ENCODE results near the gene PLA2G10. TPM values are rescaled to one million over a fixed set of nuclear protein-coding genes. Genes with fewer than 3 reads are reported as not detected.
A peak's percentile ranks its signal among the peaks of the same experiment; 100 is the strongest.

PLA2G10 gene
- total RNA-seq, 1 donor from 2014 or later: not detected

DNA sequence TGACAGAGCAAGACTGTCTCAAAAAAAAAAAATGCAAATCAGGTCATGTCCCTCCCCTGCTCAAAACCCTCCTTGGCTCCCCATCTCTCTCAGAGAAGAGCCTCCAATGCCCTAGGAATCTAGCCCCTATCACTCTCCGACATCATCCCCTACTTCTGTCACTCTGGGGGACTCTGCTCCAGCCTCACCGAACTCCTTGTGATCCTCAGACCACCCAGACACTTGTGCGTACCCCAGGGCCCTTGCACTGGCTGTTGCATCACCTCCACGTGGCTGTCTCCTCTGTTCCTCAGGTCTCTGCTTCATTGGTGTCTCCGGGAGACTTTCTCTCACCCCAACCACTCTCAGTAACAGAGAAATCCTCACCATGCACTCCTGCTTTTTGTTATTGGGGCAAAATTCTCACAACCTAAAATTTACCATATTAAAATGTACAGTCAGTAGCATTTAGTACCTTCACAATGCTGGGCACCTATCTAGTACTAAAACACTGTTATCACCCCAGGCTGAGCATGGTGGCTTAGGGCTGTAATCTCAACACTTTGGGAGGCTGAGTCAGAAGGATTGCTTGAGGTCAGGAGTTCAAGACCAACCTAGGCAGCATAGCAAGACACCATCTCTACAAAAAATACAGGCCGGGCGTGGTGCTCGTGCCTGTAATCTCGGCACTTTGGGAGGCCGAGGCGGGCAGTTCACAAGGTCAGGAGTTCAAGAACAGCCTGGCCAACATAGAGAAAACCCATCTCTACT is 15.2 kb downstream of the PLA2G10 start:
- Mint-ChIP-seq H3K27me3 (ENCODE audit: low read depth) (peaks cover 1% of the 10 kb centered on the region), H3K4me1 (ENCODE audit: low read depth) (peaks cover 3% of the 10 kb centered on the region), H3K9me3 (no peaks in the 10 kb centered on the region), H3K27ac (no peak overlapping the region), H3K4me3 (ENCODE audit: low read depth) (no peak overlapping the region), H3K36me3 (ENCODE audit: low read depth) (peaks cover 3% of the 10 kb centered on the region)
- DNase-seq (ENCODE audit: low spot score): no peak
- intact Hi-C loops (cut with micrococcal nuclease): no loop called here

DNA sequence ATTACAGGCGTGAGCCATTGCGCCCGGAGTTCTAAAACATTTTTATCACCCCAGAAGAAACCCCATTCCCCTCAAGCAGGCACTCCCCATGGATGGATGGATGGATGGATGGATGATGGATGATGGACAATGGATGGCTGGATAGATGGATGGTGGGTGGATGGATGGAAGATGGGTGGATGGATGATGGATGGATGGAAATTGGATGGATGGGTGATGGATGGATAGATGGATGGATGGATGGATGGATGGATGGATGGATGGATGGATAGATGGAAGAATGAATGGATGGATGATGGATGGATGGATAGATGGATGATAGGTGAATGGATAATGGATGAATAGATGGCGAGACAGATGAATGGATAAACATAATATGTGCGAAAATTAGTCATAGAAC is 16.5 kb downstream of the PLA2G10 start:
- H3K9me3 Mint-ChIP-seq: no peaks in the 10 kb centered on the region
- peaks cover 6% of the 10 kb centered on the region for H3K36me3 Mint-ChIP-seq (ENCODE audit: low read depth)
- intact Hi-C loops (cut with micrococcal nuclease): no loop called here
- H3K27ac Mint-ChIP-seq: no peak overlapping the region
- DNase-seq (ENCODE audit: low spot score): no peak
- H3K4me1 Mint-ChIP-seq (ENCODE audit: low read depth): peaks cover 4% of the 10 kb centered on the region
- H3K27me3 Mint-ChIP-seq (ENCODE audit: low read depth): peaks cover 1% of the 10 kb centered on the region
- no peak overlapping the region for H3K4me3 Mint-ChIP-seq (ENCODE audit: low read depth)

DNA sequence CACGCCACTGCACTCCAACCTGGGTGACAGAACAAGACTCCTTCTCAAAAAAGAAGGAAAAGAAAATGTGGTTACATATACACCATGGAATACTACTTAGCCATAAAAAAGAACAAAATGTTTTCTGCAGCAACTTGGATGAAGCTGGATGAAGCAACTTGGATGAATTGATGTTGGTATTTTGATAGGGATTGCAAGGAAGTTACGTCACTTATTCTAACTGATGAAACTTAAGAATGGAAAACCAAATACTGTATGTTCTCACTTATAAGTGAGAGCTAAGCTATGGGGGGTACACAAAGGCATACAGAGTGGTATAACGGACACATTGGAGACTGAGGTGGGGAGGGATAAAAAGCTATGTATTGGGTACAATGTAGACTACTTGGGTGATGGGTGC is 17.5 kb downstream of the PLA2G10 start:
- Mint-ChIP-seq H3K27ac (no peak overlapping the region), H3K36me3 (ENCODE audit: low read depth) (peaks cover 6% of the 10 kb centered on the region), H3K27me3 (ENCODE audit: low read depth) (peaks cover 1% of the 10 kb centered on the region), H3K9me3 (no peaks in the 10 kb centered on the region), H3K4me3 (ENCODE audit: low read depth) (no peak overlapping the region), H3K4me1 (ENCODE audit: low read depth) (peaks cover 7% of the 10 kb centered on the region)
- DNase-seq (ENCODE audit: low spot score): no peak
- intact Hi-C loops (cut with micrococcal nuclease): no loop called here

DNA sequence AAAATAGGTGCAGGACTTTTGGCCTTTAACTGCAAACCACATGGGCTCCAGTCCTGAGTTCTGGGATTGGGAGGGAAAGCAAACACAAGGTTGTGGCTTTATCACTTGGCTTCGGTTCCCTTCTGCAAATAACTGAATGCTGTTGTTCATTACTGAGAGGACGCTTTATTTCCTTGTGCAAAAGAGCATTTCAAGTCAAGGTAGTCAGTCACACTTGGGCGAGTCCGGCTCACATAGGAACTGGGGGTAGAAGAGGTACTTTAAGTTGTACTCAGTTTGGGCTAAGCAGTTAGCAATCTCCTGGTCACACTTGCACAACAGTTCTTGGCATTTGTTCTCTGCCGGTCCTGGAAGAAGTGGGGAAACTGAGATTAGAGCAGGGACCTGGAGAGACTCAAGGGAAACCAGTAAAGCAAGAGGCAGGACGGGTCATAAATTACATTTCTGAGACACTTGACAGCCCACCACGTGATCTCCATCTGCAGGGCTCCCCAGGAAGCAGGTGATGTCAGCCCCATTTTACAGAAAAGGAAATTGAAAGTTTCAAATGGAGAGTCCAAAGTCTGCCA is 21.6 kb downstream of the PLA2G10 start:
- Mint-ChIP-seq H3K36me3 (ENCODE audit: low read depth) (peaks cover 23% of the 10 kb centered on the region), H3K9me3 (no peaks in the 10 kb centered on the region), H3K4me1 (ENCODE audit: low read depth) (peaks cover 7% of the 10 kb centered on the region), H3K27ac (no peak overlapping the region), H3K4me3 (ENCODE audit: low read depth) (no peak overlapping the region), H3K27me3 (ENCODE audit: low read depth) (peaks cover 1% of the 10 kb centered on the region)
- DNase-seq (ENCODE audit: low spot score): no peak
- intact Hi-C loops (cut with micrococcal nuclease): no loop called here

DNA sequence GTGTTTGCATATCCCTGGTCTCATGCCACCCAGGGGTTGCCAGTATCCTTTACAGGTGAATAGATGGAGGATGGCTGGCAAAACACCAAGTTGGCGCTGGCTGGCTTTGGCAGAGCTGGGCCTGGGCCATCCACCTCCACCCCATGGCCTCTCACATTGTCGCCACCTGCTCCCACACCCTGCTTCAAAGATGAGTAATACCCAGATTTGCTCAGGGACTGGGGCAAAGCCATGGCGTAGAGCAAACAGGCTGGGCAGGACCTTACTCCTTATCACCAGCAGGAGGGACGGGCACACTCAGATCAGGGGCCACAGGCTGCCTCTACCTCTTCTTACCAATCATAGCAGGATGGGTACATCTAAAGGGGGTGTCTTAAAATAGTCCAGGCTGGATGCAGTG is 24.3 kb downstream of the PLA2G10 start:
- intact Hi-C loops (cut with micrococcal nuclease): no loop called here
- Mint-ChIP-seq H3K4me3 (ENCODE audit: low read depth) (no peak overlapping the region), H3K4me1 (ENCODE audit: low read depth) (peaks cover 4% of the 10 kb centered on the region), H3K36me3 (ENCODE audit: low read depth) (peaks cover 47% of the 10 kb centered on the region), H3K27me3 (ENCODE audit: low read depth) (no peaks in the 10 kb centered on the region), H3K27ac (no peak overlapping the region), H3K9me3 (no peaks in the 10 kb centered on the region)
- DNase-seq (ENCODE audit: low spot score): no peak

DNA sequence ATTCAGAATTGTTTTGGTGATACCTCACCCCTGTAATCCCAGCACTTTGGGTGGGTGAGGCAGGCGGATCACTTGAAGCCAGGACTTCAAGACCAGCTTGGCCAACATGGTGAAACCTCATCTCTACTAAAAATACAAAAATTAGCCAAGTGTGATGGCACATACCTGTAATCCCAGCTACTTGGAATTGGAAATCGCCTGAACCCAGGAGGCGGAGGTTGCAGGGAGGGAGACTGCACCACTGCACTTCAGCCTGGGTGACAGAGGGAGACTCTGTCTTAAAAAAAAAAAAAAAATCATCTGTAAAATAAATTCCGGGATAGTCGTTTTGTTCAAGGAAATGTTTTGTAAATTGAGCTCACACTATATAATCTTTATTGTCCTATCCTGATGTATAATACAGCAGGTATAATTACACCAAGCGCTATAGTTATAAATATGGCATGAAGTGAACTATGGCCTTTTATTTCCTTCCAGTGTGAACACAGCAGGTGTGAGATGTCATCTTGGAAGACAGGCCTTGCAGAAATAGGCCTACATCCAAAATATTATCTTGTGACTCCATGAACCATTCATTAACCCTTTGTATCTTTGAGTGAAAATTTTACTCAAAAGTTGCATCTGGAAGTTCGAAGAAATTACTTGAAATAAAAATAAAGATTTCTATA is 25.4 kb downstream of the PLA2G10 start:
- Mint-ChIP-seq H3K4me1 (ENCODE audit: low read depth) (peaks cover 4% of the 10 kb centered on the region), H3K36me3 (ENCODE audit: low read depth) (peaks cover 53% of the 10 kb centered on the region), H3K27me3 (ENCODE audit: low read depth) (no peaks in the 10 kb centered on the region), H3K4me3 (ENCODE audit: low read depth) (no peak overlapping the region), H3K9me3 (no peaks in the 10 kb centered on the region), H3K27ac (no peak overlapping the region)
- intact Hi-C loops (cut with micrococcal nuclease): no loop called here
- DNase-seq (ENCODE audit: low spot score): no peak

DNA sequence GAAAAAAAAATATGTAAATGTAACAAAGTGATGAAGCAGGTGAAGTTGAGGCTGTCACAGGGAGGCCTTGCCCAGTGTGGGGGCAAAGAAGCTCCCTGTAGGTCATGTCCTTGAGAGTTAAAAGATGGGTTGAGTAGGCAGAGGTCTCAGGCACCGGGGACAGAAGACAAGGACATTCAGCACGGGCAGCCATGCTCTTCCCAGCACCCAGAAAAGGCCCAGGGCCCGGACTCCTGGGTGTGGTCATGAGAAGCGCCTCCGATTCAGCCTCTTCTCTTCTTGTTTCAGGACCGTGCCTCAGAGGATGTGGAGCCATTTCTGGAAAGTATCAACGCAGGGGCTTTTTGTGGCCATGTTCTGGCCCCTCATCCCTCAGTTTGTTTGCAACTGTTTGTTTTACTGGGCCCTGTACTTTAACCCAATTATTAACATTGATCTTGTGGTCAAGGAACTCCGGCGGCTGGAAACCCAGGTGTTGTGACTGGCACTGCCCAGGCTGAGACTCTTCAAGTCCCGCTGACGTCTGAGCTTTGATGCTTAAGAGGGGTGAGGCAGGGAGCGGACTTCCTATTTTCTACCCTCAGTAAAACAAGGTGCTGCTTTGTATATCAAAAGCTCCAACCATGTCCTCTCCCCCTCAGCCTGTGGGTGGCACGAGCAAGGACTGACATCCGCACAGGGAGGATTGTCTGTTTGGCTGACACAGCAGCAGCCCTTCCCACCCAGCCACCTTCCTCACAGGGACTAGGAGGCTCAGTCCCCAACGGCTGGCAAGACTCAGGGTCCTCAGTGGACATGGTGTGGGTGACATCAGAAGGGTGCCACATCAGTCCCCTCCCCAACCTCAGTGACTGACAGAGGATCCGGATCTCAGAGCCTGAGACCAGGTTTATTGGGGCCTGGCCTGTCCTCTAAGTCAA is 26.5 kb downstream of the PLA2G10 start:
- H3K27me3 Mint-ChIP-seq (ENCODE audit: low read depth): no peaks in the 10 kb centered on the region
- H3K4me1 Mint-ChIP-seq (ENCODE audit: low read depth): peaks cover 3% of the 10 kb centered on the region
- H3K4me3 Mint-ChIP-seq (ENCODE audit: low read depth): no peak overlapping the region
- intact Hi-C loops (cut with micrococcal nuclease): no loop called here
- H3K36me3 Mint-ChIP-seq (ENCODE audit: low read depth): peaks cover 59% of the 10 kb centered on the region
- no peak for DNase-seq (ENCODE audit: low spot score)
- H3K27ac Mint-ChIP-seq: no peak overlapping the region
- no peaks in the 10 kb centered on the region for H3K9me3 Mint-ChIP-seq

DNA sequence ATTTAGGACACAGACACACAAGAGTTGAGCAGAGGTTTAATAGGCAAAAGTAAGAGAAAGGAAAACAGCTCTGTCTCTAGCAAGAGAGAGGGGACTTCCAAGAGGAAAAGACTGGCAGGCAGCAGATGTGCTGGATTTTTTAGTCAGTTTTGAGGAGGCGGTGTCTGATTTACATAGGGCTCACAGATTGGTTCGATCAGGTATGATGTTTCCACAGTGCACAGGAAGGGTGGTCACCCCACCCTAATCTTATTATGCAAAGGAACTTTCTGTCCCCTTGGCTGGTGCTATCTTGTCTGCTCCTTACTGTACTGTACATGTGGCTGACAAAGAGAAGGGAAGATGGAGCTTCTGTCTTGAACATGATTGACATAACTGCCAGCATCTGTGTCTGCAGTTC is 36.0 kb downstream of the PLA2G10 start:
- Mint-ChIP-seq H3K4me1 (ENCODE audit: low read depth) (peaks cover 7% of the 10 kb centered on the region), H3K9me3 (no peaks in the 10 kb centered on the region), H3K27ac (peak overlapping the region; percentile 61), H3K36me3 (ENCODE audit: low read depth) (peaks cover 56% of the 10 kb centered on the region), H3K27me3 (ENCODE audit: low read depth) (no peaks in the 10 kb centered on the region), H3K4me3 (ENCODE audit: low read depth) (no peak overlapping the region)
- no peak for DNase-seq (ENCODE audit: low spot score)
- intact Hi-C loops (cut with micrococcal nuclease): no loop called here

DNA sequence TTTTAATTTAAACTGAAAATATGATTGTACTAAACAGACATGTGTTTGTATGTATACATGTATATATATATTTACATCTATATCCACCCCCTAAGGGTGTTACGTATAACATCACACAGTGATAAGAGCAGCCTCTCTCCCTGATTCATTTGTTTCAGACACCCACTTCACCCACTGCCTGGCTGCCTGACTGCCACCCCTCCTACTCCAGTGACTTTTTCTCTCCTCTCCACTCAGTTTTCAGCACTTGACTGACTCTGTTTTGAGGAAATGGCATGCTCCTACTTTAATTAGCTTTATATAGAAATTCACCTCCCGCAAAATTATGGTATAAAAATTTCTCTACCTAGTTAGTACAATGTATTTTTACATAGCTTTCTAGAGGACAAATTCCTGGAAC is 41.4 kb downstream of the PLA2G10 start:
- no peak for DNase-seq (ENCODE audit: low spot score)
- intact Hi-C loops (cut with micrococcal nuclease): no loop called here
- H3K9me3 Mint-ChIP-seq: no peaks in the 10 kb centered on the region
- no peak overlapping the region for H3K27ac Mint-ChIP-seq
- no peaks in the 10 kb centered on the region for H3K27me3 Mint-ChIP-seq (ENCODE audit: low read depth)
- peaks cover 65% of the 10 kb centered on the region for H3K36me3 Mint-ChIP-seq (ENCODE audit: low read depth)
- no peak overlapping the region for H3K4me3 Mint-ChIP-seq (ENCODE audit: low read depth)
- H3K4me1 Mint-ChIP-seq (ENCODE audit: low read depth): peaks cover 7% of the 10 kb centered on the region

DNA sequence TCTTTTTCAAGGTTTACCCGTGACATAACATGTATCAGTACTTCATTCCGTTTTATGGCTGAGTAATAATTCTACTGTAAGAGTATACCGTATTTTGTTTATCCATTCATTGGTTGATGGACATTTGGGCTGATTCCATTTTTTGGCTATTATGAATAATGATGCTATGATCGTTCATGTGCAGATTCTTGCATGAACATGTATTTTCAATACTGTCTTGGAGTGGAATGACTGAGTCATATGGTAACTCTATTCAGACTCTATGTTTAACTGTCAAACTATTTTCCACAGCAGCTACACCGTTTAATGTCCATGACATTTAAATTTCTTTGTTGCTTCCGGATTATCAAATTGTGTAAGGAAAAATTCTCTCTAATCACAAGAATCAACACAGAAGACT is 43.5 kb downstream of the PLA2G10 start:
- H3K4me3 Mint-ChIP-seq (ENCODE audit: low read depth): no peak overlapping the region
- no peaks in the 10 kb centered on the region for H3K27me3 Mint-ChIP-seq (ENCODE audit: low read depth)
- peaks cover 7% of the 10 kb centered on the region for H3K4me1 Mint-ChIP-seq (ENCODE audit: low read depth)
- no peaks in the 10 kb centered on the region for H3K9me3 Mint-ChIP-seq
- no peak for DNase-seq (ENCODE audit: low spot score)
- H3K36me3 Mint-ChIP-seq (ENCODE audit: low read depth): peaks cover 66% of the 10 kb centered on the region
- intact Hi-C loops (cut with micrococcal nuclease): no loop called here
- H3K27ac Mint-ChIP-seq: peak overlapping the region; percentile 26

DNA sequence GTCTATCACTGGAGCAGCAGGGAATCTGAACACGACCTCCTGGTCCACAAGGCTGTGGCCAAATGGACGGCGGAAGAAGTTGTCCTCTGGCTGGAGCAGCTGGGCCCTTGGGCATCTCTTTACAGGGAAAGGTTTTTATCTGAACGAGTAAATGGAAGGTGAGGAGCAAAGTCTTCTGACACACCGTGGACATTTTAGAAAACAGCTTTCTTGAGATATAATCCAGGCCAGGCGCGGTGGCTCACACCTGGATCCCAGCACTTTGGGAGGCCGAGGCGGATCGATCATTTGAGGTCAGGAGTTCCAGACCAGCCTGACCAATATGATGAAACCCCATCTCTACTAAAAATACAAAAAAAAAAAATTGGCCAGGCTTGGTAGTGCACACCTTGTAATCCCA is 44.3 kb downstream of the PLA2G10 start:
- H3K27ac Mint-ChIP-seq: peak overlapping the region; percentile 26
- peaks cover 65% of the 10 kb centered on the region for H3K36me3 Mint-ChIP-seq (ENCODE audit: low read depth)
- no peak for DNase-seq (ENCODE audit: low spot score)
- H3K4me3 Mint-ChIP-seq (ENCODE audit: low read depth): no peak overlapping the region
- no peaks in the 10 kb centered on the region for H3K9me3 Mint-ChIP-seq
- H3K4me1 Mint-ChIP-seq (ENCODE audit: low read depth): peaks cover 7% of the 10 kb centered on the region
- no peaks in the 10 kb centered on the region for H3K27me3 Mint-ChIP-seq (ENCODE audit: low read depth)
- intact Hi-C loops (cut with micrococcal nuclease): no loop called here

DNA sequence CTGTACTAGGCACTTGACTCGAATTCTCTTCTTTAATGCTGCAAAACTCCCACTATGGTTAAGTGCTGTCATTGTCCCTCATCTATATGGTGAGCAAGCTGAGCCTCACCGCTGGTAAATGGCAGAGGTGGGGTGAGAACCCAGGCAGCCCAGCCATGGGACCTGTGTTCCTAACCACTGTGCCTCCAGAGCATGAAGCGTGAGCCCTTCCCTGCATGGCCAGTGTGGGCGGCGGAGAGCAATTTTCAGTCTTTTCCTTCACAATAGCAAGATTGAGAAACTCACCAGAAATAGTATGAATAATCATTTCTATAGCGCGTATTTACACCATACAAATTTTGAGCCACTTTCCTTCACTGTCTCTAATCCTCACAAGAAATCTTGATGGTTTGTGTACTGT is 52.2 kb downstream of the PLA2G10 start:
- Mint-ChIP-seq H3K27me3 (ENCODE audit: low read depth) (no peaks in the 10 kb centered on the region), H3K27ac (no peak overlapping the region), H3K4me3 (ENCODE audit: low read depth) (no peak overlapping the region), H3K36me3 (ENCODE audit: low read depth) (peaks cover 62% of the 10 kb centered on the region), H3K9me3 (no peaks in the 10 kb centered on the region), H3K4me1 (ENCODE audit: low read depth) (peaks cover 22% of the 10 kb centered on the region)
- no peak for DNase-seq (ENCODE audit: low spot score)
- intact Hi-C loops (cut with micrococcal nuclease): no loop called here

Data from activated T-helper 2 cell treated with anti-CD3 and anti-CD28 coated beads, Interferon-gamma antibody, Interleukin-2, Interleukin-4, amounts not matched to agents 10 μg/mL and 5 μg/mL and 100 μg/mL, durations not matched to agents 14 hours and 24 hours and 36 hours (primary cell).